Testis (tissue), 2 donors: ENCODE measurements around the gene SRSF5.

Experiments
- POLR2A ChIP-seq: fragments of 450-650 bp; IDR thresholded peaks from one replicate; pipeline ENCODE4 v1.6.1; 2017; ENCODE audit warnings: antibody characterized with exemption, mild to moderate bottlenecking, moderate library complexity
- TF ChIP-seq, protein P1 (sequence below), 3 experiments: fragments of 450-650 bp in 2 of 3; fragments of 200-600 bp in 1 of 3; sonication (generic) in 1 of 3; IDR thresholded peaks; one replicate each; pipeline ENCODE4 v1.5.1; 2016 to 2019; ENCODE audit warnings: antibody characterized with exemption in 3 of 3, mild to moderate bottlenecking in 2 of 3, moderate library complexity in 1 of 3

DNA sequence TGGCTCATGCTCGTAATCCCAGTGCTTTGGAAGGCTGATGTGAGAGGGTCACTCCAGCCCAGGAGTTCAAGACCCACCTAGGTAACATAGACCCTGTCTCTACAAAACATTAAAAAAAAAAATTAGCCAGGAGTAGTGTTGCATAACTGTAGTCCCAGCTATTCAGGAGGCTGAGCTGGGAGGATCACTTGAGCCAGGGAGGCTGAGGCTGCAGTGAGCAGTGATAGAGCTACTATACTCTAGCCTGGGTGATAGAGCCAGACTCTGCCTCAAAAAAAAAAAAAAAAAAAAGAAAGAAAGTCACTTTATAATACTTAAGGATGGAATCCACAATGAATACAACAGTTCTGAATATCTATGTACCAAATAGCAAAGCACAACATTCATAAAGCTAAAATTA is 40.2 kb downstream of the SRSF5 start:
- TF ChIP-seq POLR2A = no peak
- TF ChIP-seq, protein P1, sequence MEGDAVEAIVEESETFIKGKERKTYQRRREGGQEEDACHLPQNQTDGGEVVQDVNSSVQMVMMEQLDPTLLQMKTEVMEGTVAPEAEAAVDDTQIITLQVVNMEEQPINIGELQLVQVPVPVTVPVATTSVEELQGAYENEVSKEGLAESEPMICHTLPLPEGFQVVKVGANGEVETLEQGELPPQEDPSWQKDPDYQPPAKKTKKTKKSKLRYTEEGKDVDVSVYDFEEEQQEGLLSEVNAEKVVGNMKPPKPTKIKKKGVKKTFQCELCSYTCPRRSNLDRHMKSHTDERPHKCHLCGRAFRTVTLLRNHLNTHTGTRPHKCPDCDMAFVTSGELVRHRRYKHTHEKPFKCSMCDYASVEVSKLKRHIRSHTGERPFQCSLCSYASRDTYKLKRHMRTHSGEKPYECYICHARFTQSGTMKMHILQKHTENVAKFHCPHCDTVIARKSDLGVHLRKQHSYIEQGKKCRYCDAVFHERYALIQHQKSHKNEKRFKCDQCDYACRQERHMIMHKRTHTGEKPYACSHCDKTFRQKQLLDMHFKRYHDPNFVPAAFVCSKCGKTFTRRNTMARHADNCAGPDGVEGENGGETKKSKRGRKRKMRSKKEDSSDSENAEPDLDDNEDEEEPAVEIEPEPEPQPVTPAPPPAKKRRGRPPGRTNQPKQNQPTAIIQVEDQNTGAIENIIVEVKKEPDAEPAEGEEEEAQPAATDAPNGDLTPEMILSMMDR (IDR thresholded peaks at IDR 0.05) = no peak
